ENCODE measurements around the gene SYT7. TPM values are rescaled to one million over a fixed set of nuclear protein-coding genes. Genes with fewer than 3 reads are reported as not detected.

SYT7 gene
- polyA plus RNA-seq, 1 donor (not counting 4 experiments of a cell fraction or from before 2014, with no cell fraction given) = 2.6 TPM

- no peaks in the 10 kb centered on the region for H3K4me1 ChIP-seq (ENCODE audit: control insufficient read depth, extremely low read depth, insufficient read depth, low read length)
- no peak for DNase-seq (ENCODE audit: low read depth, low spot score)
Observed at GRCh38 chr11:61547246-61547645, 33.6 kb downstream of the SYT7 start.

GRCh38 chr11:61546663-61547062 lies 34.2 kb downstream of the SYT7 start:
- Histone ChIP-seq H3K9ac (ENCODE audit: control insufficient read depth, extremely low read depth, insufficient read depth, low read length) (no peak overlapping the region), H3K36me3 (ENCODE audit: control insufficient read depth in 2 of 2, extremely low read depth in 1 of 2, insufficient read depth in 2 of 2, low read length in 2 of 2) (no peaks in the 10 kb centered on the region), H3K27me3 (ENCODE audit: control insufficient read depth, extremely low read depth, insufficient read depth, low read length) (no peaks in the 10 kb centered on the region), H2AFZ (ENCODE audit: control insufficient read depth, low read length) (no peak overlapping the region), H4K20me1 (ENCODE audit: control insufficient read depth, extremely low read depth, insufficient read depth, low read length) (peaks cover 4% of the 10 kb centered on the region), H3K9me3 (ENCODE audit: control insufficient read depth, low read depth, low read length) (no peaks in the 10 kb centered on the region), H3K4me3 (ENCODE audit: control insufficient read depth in 2 of 3, extremely low read depth in 1 of 3, insufficient read depth in 2 of 3, low read depth in 1 of 3, low read length in 3 of 3) (no peak overlapping the region), H3K79me2 (ENCODE audit: control insufficient read depth, insufficient read depth, low read length) (no peaks in the 10 kb centered on the region), H3K4me2 (ENCODE audit: control insufficient read depth, extremely low read depth, insufficient read depth, low read depth, low read length) (no peak overlapping the region), H3K4me1 (ENCODE audit: control insufficient read depth, extremely low read depth, insufficient read depth, low read length) (no peaks in the 10 kb centered on the region), H3K27ac (ENCODE audit: control insufficient read depth, insufficient read depth, low read length) (no peak overlapping the region), H3K9me1 (ENCODE audit: control insufficient read depth, extremely low read depth, insufficient read depth, low read length) (peaks cover 3% of the 10 kb centered on the region)
- dilution Hi-C loops (cut with MboI; ENCODE audit: extremely low pct_ligation_motif_present, low sequenced_read_pairs) = no loop called here
- FAIRE-seq = no peak
- no peak for DNase-seq (ENCODE audit: low read depth, low spot score)
- TF ChIP-seq EZH2 (IDR thresholded peaks at IDR 0.05; ENCODE audit: low read length) = no peak
- no peak for TF ChIP-seq CTCF (optimal IDR thresholded peaks at IDR 0.05 in 1 of 3, IDR thresholded peaks at IDR 0.05 in 1 of 3, conservative IDR thresholded peaks at IDR 0.05 in 1 of 3; ENCODE audit: extremely low read depth in 1 of 3, insufficient read depth in 2 of 3, low read length in 3 of 3)

More at GRCh38 chr11:61547246-61547645, 33.6 kb downstream of the SYT7 start:
- Histone ChIP-seq H4K20me1 (ENCODE audit: control insufficient read depth, extremely low read depth, insufficient read depth, low read length) (peaks cover 4% of the 10 kb centered on the region), H3K9ac (ENCODE audit: control insufficient read depth, extremely low read depth, insufficient read depth, low read length) (no peak overlapping the region), H3K9me1 (ENCODE audit: control insufficient read depth, extremely low read depth, insufficient read depth, low read length) (peaks cover 3% of the 10 kb centered on the region), H2AFZ (ENCODE audit: control insufficient read depth, low read length) (no peak overlapping the region), H3K36me3 (ENCODE audit: control insufficient read depth in 2 of 2, extremely low read depth in 1 of 2, insufficient read depth in 2 of 2, low read length in 2 of 2) (no peaks in the 10 kb centered on the region), H3K9me3 (ENCODE audit: control insufficient read depth, low read depth, low read length) (no peaks in the 10 kb centered on the region), H3K27me3 (ENCODE audit: control insufficient read depth, extremely low read depth, insufficient read depth, low read length) (peaks cover under 1% of the 10 kb centered on the region), H3K27ac (ENCODE audit: control insufficient read depth, insufficient read depth, low read length) (no peak overlapping the region), H3K4me3 (ENCODE audit: control insufficient read depth in 2 of 3, extremely low read depth in 1 of 3, insufficient read depth in 2 of 3, low read depth in 1 of 3, low read length in 3 of 3) (no peak overlapping the region), H3K4me2 (ENCODE audit: control insufficient read depth, extremely low read depth, insufficient read depth, low read depth, low read length) (no peak overlapping the region), H3K79me2 (ENCODE audit: control insufficient read depth, insufficient read depth, low read length) (no peaks in the 10 kb centered on the region)
- no peak for TF ChIP-seq CTCF (optimal IDR thresholded peaks at IDR 0.05 in 1 of 3, IDR thresholded peaks at IDR 0.05 in 1 of 3, conservative IDR thresholded peaks at IDR 0.05 in 1 of 3; ENCODE audit: extremely low read depth in 1 of 3, insufficient read depth in 2 of 3, low read length in 3 of 3)
- dilution Hi-C loops (cut with MboI; ENCODE audit: extremely low pct_ligation_motif_present, low sequenced_read_pairs) = no loop called here
- FAIRE-seq = no peak
